Naive thymus-derived CD8-positive, alpha-beta T cell (primary cell): Measurements from ENCODE around the gene CNTNAP2. TPM values are rescaled to one million over a fixed set of nuclear protein-coding genes. Genes with fewer than 3 reads are reported as not detected.
"Not testable (repeated sequence)": the region's sequence is repeated elsewhere in the genome, so short reads cannot be mapped to it uniquely, and the experiment has no call there.

Experiments used
- ATAC-seq, 2 donors: fragments of 150-1000 bp; cut with Tn5 transposase in 1 of 2; sonication (Bioruptor Pico), chemical (Tn5 transposase) in 1 of 2; 1 replicate in 1 of 2; 2 replicates in 1 of 2; pipeline ENCODE4 v1.10.0; 2021; ENCODE audit warnings: mild to moderate bottlenecking in 2 of 2, moderate library complexity in 2 of 2
- POLR2A ChIA-PET: fragments of 350-600 bp; sonication (Branson Sonifier 250); formaldehyde crosslinking; loops from one replicate; lab custom pipeline; 2021; ENCODE audit warnings: antibody characterized with exemption; lab: Charles Lee
- DNase-seq, 10 donors: peaks; one replicate each; pipeline versions ENCODE4 v3.0.0 to v3.0.0-alpha.2; 2020 to 2022
- H3K27ac Mint-ChIP-seq, 10 donors: one replicate each; pipeline ENCODE4 v1.8.0; 2020 to 2022; ENCODE audit warnings: mild to moderate bottlenecking in 10 of 10, mixed read lengths in 10 of 10, moderate library complexity in 4 of 10, inconsistent platforms in 1 of 10
- H3K27me3 Mint-ChIP-seq, 5 donors: one replicate each; pipeline ENCODE4 v1.8.0; 2021 to 2022; ENCODE audit warnings: mixed read lengths in 5 of 5
- H3K36me3 Mint-ChIP-seq, 3 donors: one replicate each; pipeline ENCODE4 v1.8.0; 2020 to 2022; ENCODE audit warnings: mixed read lengths in 3 of 3, mild to moderate bottlenecking in 2 of 3, inconsistent platforms in 1 of 3
- H3K4me1 Mint-ChIP-seq, 4 donors: one replicate each; pipeline ENCODE4 v1.8.0; 2021 to 2022; ENCODE audit warnings: mixed read lengths in 4 of 4
- H3K4me3 Mint-ChIP-seq, 10 donors: one replicate each; pipeline ENCODE4 v1.8.0; 2020 to 2022; ENCODE audit warnings: mild to moderate bottlenecking in 10 of 10, mixed read lengths in 10 of 10, moderate library complexity in 6 of 10, inconsistent platforms in 1 of 10
- H3K9me3 Mint-ChIP-seq, 9 donors: one replicate each; pipeline ENCODE4 v1.8.0; 2020 to 2022; ENCODE audit warnings: mixed read lengths in 9 of 9, mild to moderate bottlenecking in 3 of 9, inconsistent platforms in 1 of 9, moderate library complexity in 1 of 9
- polyA plus RNA-seq, 3 donors: library from polyadenylated mRNA; unstranded; fragments of 300-500 nt; fragmentation: Illumina TruSeq; gene quantifications; one replicate each; pipeline ENCODE4 v1.2.3, GENCODE V29; 2021
- total RNA-seq, 8 experiments: library from RNA in 2 of 8; stranded (reverse) in 2 of 8; gene quantifications; one replicate each; pipeline ENCODE4 v1.2.3 and lab custom pipeline; 2021 to 2026

Gene CNTNAP2
- total and polyA plus RNA-seq, 5 experiments from 2014 or later: 0.12 to 1.5 (median 0.71) TPM; not detected in 1

- H3K9me3 Mint-ChIP-seq: peaks cover 3 to 37% (median 9%) of the 10 kb centered on the region in 9 donors
- H3K27ac Mint-ChIP-seq, H3K4me1 Mint-ChIP-seq, H3K4me3 Mint-ChIP-seq, H3K36me3 Mint-ChIP-seq, DNase-seq, H3K27me3 Mint-ChIP-seq, POLR2A ChIA-PET, ATAC-seq: not testable (repeated sequence)
Measured at GRCh38 chr7:146248744-146249143, 132.1 kb downstream of the CNTNAP2 start.

DNA sequence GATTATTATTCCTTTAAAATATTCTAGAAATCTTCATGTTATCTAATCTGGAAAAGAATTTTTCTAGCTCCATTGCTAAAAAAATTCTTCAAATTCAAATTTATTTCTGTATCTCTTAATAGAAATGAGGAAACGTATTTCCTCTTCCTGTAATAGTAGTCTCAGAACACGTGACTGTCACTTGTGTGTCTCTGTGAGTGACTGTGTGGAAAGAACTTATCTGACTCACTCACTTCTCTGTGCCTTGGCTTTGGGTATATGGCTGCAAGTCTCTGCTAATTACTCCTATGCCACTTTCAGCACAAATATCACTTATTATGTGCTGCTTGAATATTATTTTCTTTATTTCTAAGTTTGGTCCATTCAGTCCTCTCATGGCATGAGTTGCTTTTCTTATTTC lies 132.7 kb downstream of the CNTNAP2 start:
- DNase-seq (no peak), ATAC-seq (no peak)
- H3K36me3 Mint-ChIP-seq: no peaks in the 10 kb centered on the region
- no peak overlapping the region for H3K4me3 Mint-ChIP-seq
- no peak overlapping the region for H3K27ac Mint-ChIP-seq
- peaks cover 0 to 9% (median 0%) of the 10 kb centered on the region in 5 donors for H3K27me3 Mint-ChIP-seq
- peaks cover 3 to 36% (median 9%) of the 10 kb centered on the region in 9 donors for H3K9me3 Mint-ChIP-seq
- no peaks in the 10 kb centered on the region for H3K4me1 Mint-ChIP-seq
- POLR2A ChIA-PET: no interaction called here

DNA sequence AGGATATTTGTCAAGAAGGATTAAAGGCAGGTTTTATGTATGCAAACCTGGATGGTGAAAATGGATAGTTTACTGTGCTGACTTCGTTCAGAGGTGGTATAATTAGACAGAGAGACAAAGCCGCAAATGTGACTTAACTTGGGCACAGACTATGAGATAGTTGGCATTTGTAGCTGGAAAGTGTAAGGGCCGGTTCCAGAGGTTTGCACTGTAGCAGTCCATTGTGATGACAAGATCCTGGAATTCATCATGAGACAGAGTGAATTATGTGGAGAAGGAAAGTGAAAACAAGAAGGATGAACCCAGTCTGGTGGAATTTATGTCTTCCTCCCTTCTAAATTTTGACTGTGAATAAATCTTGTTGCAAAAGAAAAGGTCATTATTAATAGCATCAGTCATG lies 139.0 kb downstream of the CNTNAP2 start:
- Mint-ChIP-seq H3K4me3 (no peak overlapping the region), H3K27me3 (no peaks in the 10 kb centered on the region), H3K36me3 (no peaks in the 10 kb centered on the region), H3K27ac (no peak overlapping the region), H3K9me3 (peaks cover 0 to 40% (median 8%) of the 10 kb centered on the region in 9 donors), H3K4me1 (no peaks in the 10 kb centered on the region)
- ATAC-seq: no peak
- POLR2A ChIA-PET: no interaction called here
- no peak for DNase-seq

- Mint-ChIP-seq H3K36me3 (no peaks in the 10 kb centered on the region), H3K4me1 (no peaks in the 10 kb centered on the region), H3K27ac (no peak overlapping the region), H3K27me3 (peaks cover 0 to 2% (median 0%) of the 10 kb centered on the region in 5 donors), H3K9me3 (peaks cover 0 to 32% (median 6%) of the 10 kb centered on the region in 9 donors), H3K4me3 (no peak overlapping the region)
- DNase-seq (no peak), ATAC-seq (no peak)
- POLR2A ChIA-PET: no interaction called here
Measured at GRCh38 chr7:146262527-146262926, 145.9 kb downstream of the CNTNAP2 start.

- POLR2A ChIA-PET: no interaction called here
- H3K36me3 Mint-ChIP-seq: no peaks in the 10 kb centered on the region
Measured at GRCh38 chr7:146276888-146277287, 160.3 kb downstream of the CNTNAP2 start.

GRCh38 chr7:146285418-146285817 lies 168.8 kb downstream of the CNTNAP2 start:
- H3K27me3 Mint-ChIP-seq: no peaks in the 10 kb centered on the region
- no peak for ATAC-seq
- no peak overlapping the region for H3K27ac Mint-ChIP-seq
- POLR2A ChIA-PET: no interaction called here
- DNase-seq: no peak
- no peak overlapping the region for H3K4me3 Mint-ChIP-seq
- H3K36me3 Mint-ChIP-seq: no peaks in the 10 kb centered on the region
- no peaks in the 10 kb centered on the region for H3K4me1 Mint-ChIP-seq
- H3K9me3 Mint-ChIP-seq: peaks cover 0 to 16% (median 6%) of the 10 kb centered on the region in 9 donors

More at GRCh38 chr7:146276888-146277287, 160.3 kb downstream of the CNTNAP2 start:
- Mint-ChIP-seq H3K27ac (no peak overlapping the region), H3K9me3 (peaks cover 0 to 18% (median 2%) of the 10 kb centered on the region in 9 donors), H3K27me3 (no peaks in the 10 kb centered on the region), H3K4me1 (no peaks in the 10 kb centered on the region), H3K4me3 (no peak overlapping the region)
- no peak for DNase-seq
- no peak for ATAC-seq

- Mint-ChIP-seq H3K4me3 (no peak overlapping the region), H3K4me1 (no peaks in the 10 kb centered on the region), H3K27ac (no peak overlapping the region), H3K9me3 (peaks cover 0 to 20% (median 6%) of the 10 kb centered on the region in 9 donors), H3K27me3 (no peaks in the 10 kb centered on the region), H3K36me3 (no peaks in the 10 kb centered on the region)
- POLR2A ChIA-PET: no interaction called here
- DNase-seq (no peak), ATAC-seq (no peak)
Measured at GRCh38 chr7:146290746-146291145, 174.1 kb downstream of the CNTNAP2 start.

- Mint-ChIP-seq H3K4me1 (no peaks in the 10 kb centered on the region), H3K27ac (no peak overlapping the region), H3K4me3 (no peak overlapping the region), H3K9me3 (peaks cover 0 to 15% (median 2%) of the 10 kb centered on the region in 9 donors), H3K27me3 (no peaks in the 10 kb centered on the region), H3K36me3 (no peaks in the 10 kb centered on the region)
- ATAC-seq (no peak), DNase-seq (no peak)
- POLR2A ChIA-PET: no interaction called here
Measured at GRCh38 chr7:146291900-146292299, 175.3 kb downstream of the CNTNAP2 start.

GRCh38 chr7:146296028-146296427 lies 179.4 kb downstream of the CNTNAP2 start:
- ATAC-seq (no peak), DNase-seq (no peak)
- Mint-ChIP-seq H3K27me3 (no peaks in the 10 kb centered on the region), H3K27ac (no peak overlapping the region), H3K4me3 (no peak overlapping the region), H3K4me1 (no peaks in the 10 kb centered on the region), H3K36me3 (no peaks in the 10 kb centered on the region), H3K9me3 (peaks cover 0 to 6% (median 2%) of the 10 kb centered on the region in 9 donors)
- POLR2A ChIA-PET: no interaction called here

- no peaks in the 10 kb centered on the region for H3K36me3 Mint-ChIP-seq
- peaks cover 0 to 14% (median 2%) of the 10 kb centered on the region in 9 donors for H3K9me3 Mint-ChIP-seq
- H3K27me3 Mint-ChIP-seq: no peaks in the 10 kb centered on the region
- no peak overlapping the region for H3K4me3 Mint-ChIP-seq
- ATAC-seq (no peak), DNase-seq (no peak)
- POLR2A ChIA-PET: no interaction called here
- no peak overlapping the region for H3K27ac Mint-ChIP-seq
- H3K4me1 Mint-ChIP-seq: no peaks in the 10 kb centered on the region
Measured at GRCh38 chr7:146314962-146315361, 198.4 kb downstream of the CNTNAP2 start.

DNA sequence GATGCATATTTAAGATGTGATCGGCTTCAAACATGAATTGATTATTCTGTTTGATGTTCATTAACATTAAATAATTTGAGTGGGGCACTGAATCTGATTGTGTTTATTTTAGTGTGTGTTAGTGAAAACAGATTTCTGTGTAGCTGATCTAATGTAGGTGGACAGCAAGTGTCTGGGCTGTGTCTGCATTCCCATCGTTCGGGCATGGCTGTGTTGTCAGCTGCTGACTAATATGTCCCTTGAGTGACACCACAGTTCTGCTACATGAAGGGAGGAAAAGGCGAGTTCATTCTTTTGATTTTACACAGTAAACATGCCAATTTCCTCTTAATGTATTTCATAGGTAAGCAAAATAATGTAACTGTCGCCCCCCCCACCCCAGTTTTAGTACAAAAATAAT lies 203.0 kb downstream of the CNTNAP2 start:
- Mint-ChIP-seq H3K4me1 (no peaks in the 10 kb centered on the region), H3K4me3 (no peak overlapping the region), H3K9me3 (peaks cover 0 to 7% (median 4%) of the 10 kb centered on the region in 9 donors), H3K27me3 (no peaks in the 10 kb centered on the region), H3K27ac (no peak overlapping the region), H3K36me3 (no peaks in the 10 kb centered on the region)
- POLR2A ChIA-PET: no interaction called here
- no peak for ATAC-seq
- DNase-seq: no peak

DNA sequence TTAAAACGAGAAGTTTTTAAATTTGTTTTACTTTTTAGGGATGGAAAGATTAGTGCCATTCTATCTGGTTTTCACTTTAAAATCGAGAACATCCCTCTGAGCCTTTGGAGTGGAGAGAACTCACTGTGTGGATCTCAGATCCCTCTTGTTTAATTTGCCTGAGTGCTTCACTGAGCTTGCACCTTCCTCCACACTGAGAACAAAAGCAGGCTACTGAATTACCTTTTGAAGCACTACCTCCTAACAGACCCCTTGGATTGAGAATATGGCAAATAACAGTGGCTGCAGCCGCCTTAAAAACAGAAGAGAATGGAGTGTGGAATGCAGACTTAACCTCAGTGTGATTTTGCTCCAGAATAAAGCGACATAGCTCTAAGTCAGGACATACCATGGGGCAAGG lies 204.7 kb downstream of the CNTNAP2 start:
- Mint-ChIP-seq H3K4me3 (no peak overlapping the region), H3K36me3 (no peaks in the 10 kb centered on the region), H3K4me1 (no peaks in the 10 kb centered on the region), H3K9me3 (peaks cover 0 to 16% (median 4%) of the 10 kb centered on the region in 9 donors), H3K27ac (no peak overlapping the region), H3K27me3 (no peaks in the 10 kb centered on the region)
- POLR2A ChIA-PET: no interaction called here
- ATAC-seq: no peak
- no peak for DNase-seq

GRCh38 chr7:146331369-146331768 lies 214.8 kb downstream of the CNTNAP2 start:
- no peak for DNase-seq
- Mint-ChIP-seq H3K36me3 (no peaks in the 10 kb centered on the region), H3K4me3 (no peak overlapping the region), H3K4me1 (no peaks in the 10 kb centered on the region), H3K27me3 (no peaks in the 10 kb centered on the region), H3K9me3 (peaks cover 0 to 22% (median 9%) of the 10 kb centered on the region in 9 donors), H3K27ac (no peak overlapping the region)
- no peak for ATAC-seq
- POLR2A ChIA-PET: no interaction called here

- H3K4me3 Mint-ChIP-seq: no peak overlapping the region
- ATAC-seq: no peak
- H3K27me3 Mint-ChIP-seq: no peaks in the 10 kb centered on the region
- DNase-seq: no peak
- H3K36me3 Mint-ChIP-seq: no peaks in the 10 kb centered on the region
- no peaks in the 10 kb centered on the region for H3K4me1 Mint-ChIP-seq
- peaks cover 0 to 10% (median 7%) of the 10 kb centered on the region in 9 donors for H3K9me3 Mint-ChIP-seq
- H3K27ac Mint-ChIP-seq: no peak overlapping the region
- POLR2A ChIA-PET: no interaction called here
Measured at GRCh38 chr7:146345251-146345650, 228.7 kb downstream of the CNTNAP2 start.
